Activated T-cell treated with anti-CD3 and anti-CD28 coated beads for 4 hours (primary cell): ENCODE results near the gene GREB1.

Experiments used
- DNase-seq: peaks from one replicate; pipeline ENCODE4 v3.0.0-alpha.2; 2020

The GREB1 gene

DNA sequence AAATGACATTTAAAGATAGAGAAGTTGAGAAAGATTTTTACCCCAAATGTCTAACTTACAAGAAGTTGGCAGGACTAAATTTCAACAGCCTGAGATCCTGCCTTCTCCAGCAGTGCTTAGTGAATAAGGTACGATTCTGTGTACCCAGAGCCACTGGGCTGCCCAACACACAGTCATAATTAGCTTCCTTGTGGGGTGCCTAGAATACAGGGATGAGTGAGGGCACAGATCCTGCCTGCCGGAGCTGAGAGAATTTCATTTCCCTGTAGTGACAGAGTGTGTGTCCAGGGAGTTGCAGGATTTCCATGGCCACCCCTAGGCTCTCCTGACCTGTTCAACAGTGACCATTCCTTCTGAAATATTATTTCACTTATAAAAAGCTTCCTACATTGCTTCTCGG is 27.0 kb downstream of the GREB1 start:
- no peak for DNase-seq

DNA sequence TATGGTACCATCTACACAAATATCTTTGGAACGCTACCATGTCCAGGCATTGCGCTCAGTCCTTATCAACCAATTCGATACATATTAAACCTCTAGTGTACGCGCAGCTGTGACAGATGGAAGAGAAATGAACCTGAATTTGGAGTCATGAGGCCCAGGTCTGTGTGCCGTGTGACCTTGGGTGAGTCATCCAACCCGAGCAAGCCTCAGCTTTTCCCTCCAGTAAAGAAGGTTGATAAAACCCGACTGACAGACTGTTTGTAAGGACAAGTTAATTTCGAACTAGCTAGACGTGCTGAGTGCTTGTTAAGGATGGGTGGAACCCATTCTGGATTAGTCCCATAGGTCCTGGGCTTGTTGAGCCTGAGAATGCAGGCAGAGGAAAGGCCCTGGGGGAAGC is 28.2 kb downstream of the GREB1 start:
- DNase-seq = no peak

- no peak for DNase-seq
These were observed 28.6 kb downstream of the GREB1 start for GRCh38 chr2:11562476-11562875.

DNA sequence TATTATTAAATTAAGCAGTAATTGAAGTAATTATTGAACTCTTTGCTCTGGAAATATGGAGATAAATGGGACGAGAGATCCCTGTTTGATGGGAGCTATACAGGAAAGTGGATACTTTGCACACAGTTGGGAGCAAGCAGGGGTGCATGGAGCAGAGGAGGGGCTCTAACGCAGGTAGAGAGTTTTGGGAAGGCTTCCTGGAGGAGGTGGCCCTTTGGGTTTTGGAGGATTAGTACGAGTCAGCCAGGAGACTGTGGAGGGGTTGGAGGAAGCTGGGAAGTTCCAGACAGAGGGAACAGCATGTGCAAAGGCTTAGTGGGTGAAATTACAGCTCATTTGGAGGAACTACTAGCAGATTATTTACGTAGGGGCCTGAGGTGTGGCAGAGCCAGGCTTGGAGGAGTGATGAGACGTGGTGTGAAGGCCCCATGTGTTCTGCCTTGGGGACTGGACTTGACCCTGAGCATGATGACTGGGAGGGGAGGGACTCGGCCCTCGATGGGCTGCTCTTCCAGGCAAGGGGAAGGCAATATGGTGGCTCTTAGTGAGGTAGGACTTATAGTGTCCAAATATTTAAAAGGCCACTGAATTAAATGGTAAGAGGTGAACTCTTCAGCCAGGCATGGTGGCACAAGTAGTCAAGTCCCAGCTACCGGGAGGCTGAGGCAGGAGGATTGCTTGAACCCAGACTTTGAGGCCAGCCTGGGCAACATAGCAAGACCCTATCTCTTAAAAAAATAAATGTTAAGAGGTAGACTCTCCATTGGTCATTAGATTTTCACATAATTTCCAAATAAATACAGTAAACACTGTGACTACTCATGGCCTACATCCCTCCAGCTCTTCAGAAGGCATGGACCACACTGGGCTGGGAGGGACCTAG is 30.2 kb downstream of the GREB1 start:
- no peak for DNase-seq

GRCh38 chr2:11564816-11565567 is 31.1 kb downstream of the GREB1 start:
- DNase-seq = no peak

DNA sequence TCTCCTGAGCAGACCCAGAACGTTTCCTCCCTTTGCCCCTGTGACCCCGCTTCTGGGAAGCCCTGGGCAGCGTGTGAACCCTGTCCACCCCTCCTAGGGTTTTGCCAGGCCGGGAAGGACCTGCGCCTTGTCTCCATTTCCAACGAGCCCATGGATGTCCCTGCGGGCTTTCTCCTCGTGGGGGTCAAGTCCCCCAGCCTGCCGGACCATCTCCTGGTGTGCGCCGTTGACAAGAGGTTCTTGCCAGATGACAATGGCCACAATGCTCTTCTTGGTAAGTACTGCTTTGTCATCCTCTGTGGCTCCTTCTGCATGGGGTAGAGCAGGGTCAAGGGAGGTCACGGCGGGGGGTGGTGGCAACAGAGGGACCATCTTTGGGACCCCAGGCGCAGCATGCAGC is 32.5 kb downstream of the GREB1 start:
- DNase-seq = no peak

- no peak for DNase-seq
These were observed 33.8 kb downstream of the GREB1 start for GRCh38 chr2:11567631-11568031.

DNA sequence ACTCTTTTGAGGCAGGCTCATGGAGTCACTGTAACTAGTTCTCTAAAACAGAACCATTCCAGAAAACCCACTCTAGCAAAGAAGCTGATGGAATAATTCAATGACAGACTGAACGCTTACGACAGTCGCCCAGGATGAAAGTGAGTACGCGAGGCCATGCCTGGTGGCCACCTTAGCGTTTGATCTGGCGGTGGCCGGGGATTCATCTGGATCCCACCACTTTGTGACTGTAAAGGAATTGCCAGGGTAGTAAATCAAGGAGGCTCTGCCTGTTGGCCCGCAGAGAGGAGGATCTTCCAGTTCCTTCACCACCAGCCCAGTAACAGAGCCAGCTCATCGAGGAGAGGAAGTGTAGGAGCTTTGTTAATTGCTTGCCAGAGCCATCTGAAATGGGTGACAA is 34.6 kb downstream of the GREB1 start:
- DNase-seq = no peak

GRCh38 chr2:11569636-11570035 is 35.8 kb downstream of the GREB1 start:
- no peak for DNase-seq

- DNase-seq = no peak
These were observed 37.3 kb downstream of the GREB1 start for GRCh38 chr2:11571170-11571569.

DNA sequence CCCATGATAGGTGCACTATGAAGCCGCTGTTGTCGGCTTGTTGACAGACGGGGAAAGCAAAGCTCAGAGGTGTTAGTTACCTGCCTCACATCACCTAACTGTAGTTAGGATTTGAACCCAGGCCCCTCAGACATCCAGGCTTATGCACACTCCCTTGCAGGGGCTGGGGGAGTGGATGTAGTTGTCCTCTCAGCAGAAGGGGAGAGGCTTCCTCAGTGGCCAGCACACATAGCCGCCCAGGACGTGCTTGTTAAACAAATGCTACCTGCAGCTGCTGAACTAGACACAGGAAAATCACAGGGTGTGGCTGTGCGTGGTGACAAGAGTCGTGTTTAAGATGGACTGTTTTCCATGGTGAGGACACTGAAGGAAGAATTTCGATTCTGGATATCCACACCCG is 39.2 kb downstream of the GREB1 start:
- no peak for DNase-seq

DNA sequence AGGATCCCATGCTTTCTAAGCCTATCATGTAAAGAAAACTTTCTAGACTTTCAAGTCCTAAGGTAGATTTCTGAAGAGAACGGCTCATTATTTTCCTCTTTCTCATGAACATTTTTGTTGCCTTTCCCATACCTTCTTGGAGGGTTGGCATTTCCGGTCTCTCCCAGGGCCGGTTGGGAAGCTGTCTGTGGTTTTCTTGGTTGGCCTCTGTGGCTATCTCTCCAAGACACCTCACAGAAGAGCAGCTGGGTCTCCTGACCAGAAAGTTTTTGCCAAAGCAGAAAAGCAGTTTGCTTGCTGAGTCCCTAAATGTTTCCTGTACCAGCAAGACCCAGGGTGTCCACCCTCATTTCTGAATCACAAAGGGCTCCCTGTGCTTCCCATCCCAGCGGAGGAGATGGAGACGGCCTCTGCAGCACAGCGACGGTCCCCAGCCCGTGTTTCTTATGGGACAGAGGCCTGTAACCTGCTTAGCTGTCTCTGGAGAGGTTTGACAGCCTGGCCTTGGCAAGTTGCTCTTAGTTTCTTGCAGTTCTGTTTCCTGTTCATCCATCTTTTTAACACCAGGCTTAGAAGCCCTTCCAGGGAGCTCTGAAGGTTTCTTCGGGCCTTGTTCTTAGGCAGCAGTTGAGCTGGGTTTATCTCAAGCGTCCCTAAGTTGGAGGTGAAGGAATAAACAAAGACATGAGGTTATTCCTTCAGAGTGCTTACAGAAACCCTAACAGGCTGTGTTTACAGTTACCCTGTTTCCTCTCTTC is 39.8 kb downstream of the GREB1 start:
- no peak for DNase-seq

GRCh38 chr2:11574176-11575046 is 40.6 kb downstream of the GREB1 start:
- DNase-seq = no peak

- no peak for DNase-seq
These were observed 42.6 kb downstream of the GREB1 start for GRCh38 chr2:11576398-11576797.

- no peak for DNase-seq
These were observed 43.4 kb downstream of the GREB1 start for GRCh38 chr2:11577101-11577883.

DNA sequence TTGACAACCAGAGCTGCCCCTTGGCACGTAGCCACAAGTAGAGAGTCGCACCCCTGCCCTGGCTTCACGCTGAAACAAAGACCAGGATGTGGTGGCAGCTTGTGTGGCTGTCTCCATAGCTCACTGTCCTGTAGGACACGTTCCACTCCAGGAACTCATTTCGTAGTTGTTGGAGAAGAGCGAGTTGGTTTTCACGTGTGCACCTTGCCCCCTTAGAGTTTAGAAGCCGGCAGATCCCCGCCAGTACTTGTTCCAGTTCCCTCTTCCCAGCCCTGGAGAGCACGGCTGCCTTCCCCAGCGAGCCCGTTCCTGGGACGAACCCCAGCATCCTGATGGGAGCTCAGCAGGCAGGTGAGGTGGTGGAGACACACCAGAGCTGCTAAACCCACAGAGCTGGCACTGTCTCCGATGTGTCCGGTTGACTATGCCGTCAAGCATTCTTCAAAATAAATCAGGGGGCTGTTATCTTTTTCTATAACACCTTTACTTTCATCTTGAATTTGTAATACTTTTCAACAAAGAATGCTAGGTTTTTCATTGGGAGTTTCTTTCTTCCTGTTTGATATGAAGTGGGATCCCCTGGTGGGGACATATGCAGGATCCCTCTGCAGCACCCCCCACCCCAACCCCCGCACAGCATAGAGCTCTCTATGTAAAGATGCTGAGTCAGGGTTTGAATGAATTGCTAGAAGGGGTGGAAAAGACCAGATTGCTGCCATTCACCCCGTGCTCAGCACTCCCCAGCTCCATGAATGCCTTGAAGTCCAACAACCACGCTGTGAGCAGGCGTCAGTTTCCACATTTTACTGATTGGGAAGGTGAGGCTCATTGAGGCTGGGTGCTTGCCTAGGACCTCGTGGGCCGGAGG is 44.5 kb downstream of the GREB1 start:
- no peak for DNase-seq

DNA sequence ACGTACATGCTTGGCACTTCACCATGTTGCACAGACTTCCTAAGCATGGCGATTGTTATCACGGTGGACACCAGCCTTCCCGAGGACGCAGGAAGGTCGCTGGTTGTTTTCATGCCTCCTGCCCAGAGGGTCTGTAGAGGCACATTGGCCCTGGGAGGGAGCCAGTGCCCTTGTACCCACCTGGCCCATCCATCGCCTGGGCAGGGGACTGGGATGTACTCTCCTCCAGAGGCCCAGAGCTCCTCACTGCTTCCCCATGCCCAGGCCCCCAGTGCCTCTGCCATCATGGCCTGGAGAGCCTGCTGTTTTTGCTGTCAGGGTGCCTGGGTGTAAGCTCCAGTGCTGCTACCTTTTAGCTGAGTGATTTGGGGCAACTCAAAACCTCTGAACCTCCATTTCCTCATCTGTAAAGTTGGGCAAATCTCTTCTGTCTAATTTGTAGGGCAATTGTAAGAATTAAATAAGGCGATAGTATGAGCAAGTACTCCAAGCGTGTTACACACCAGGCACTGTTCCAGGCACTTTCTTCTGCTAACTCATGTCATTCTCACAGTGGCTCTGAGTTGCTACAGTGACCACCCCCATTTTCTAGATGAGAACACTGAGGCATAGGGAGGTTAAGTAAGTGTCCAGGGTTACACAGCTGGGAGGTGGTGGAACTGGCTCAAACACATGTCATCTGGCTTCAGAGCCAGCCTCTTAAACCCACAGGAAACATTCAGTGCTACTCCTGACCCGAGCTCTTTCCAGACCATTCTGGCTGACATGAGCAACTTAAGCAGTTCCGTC is 45.3 kb downstream of the GREB1 start:
- DNase-seq = no peak

GRCh38 chr2:11579867-11580659 is 46.2 kb downstream of the GREB1 start:
- DNase-seq = no peak

GRCh38 chr2:11580697-11581096 is 46.9 kb downstream of the GREB1 start:
- DNase-seq = no peak
